Dermis microvascular lymphatic vessel endothelial cell (primary cell): Measurements from ENCODE around the gene MAPK12. TPM values are rescaled to one million over a fixed set of nuclear protein-coding genes. Genes with fewer than 3 reads are reported as not detected.
A peak's percentile ranks its signal among the peaks of the same experiment; 100 is the strongest.

Experiments
- DNase-seq, 2 donors: peaks; one replicate each; pipeline versions ENCODE4 v3.0.0 to v3.0.0-alpha.2; 2010; ENCODE audit warnings: low read depth in 2 of 2
- total RNA-seq: library from RNA; depleted of rRNA; stranded (reverse); fragments of >200 nt; gene quantifications from 2 replicates; pipeline ENCODE4 v1.2.1, GENCODE V29; 2014

MAPK12 gene
- total RNA-seq, 1 donor from 2014 or later = 40.6 TPM

- DNase-seq = no peak
These were observed 8.2 kb downstream of the MAPK12 start for GRCh38 chr22:50253046-50253915.

GRCh38 chr22:50252082-50253045 is 9.1 kb downstream of the MAPK12 start:
- DNase-seq = peak in 1 of 2 donors; percentile 74

- no peak for DNase-seq
These were observed 9.9 kb downstream of the MAPK12 start for GRCh38 chr22:50251477-50252081.

- peak in 1 of 2 donors; percentile 82 for DNase-seq
These were observed 10.7 kb downstream of the MAPK12 start, which contains the start of gene HDAC10 for GRCh38 chr22:50250555-50251476. Gene HDAC10, minus strand, starts transcription at chr22:50251265. Its CDS starts 233 bp downstream, at chr22:50251032.

- DNase-seq = no peak
These were observed 11.3 kb downstream of the MAPK12 start for GRCh38 chr22:50250249-50250554.

- DNase-seq = no peak
These were observed 11.9 kb downstream of the MAPK12 start for GRCh38 chr22:50249341-50250248.

GRCh38 chr22:50248196-50249081 is 13.0 kb downstream of the MAPK12 start:
- DNase-seq = no peak

GRCh38 chr22:50247748-50248147 is 13.7 kb downstream of the MAPK12 start:
- peak; percentile 66 to 77 for DNase-seq

GRCh38 chr22:50246242-50247175 is 15.0 kb downstream of the MAPK12 start:
- no peak for DNase-seq

- no peak for DNase-seq
These were observed 16.0 kb downstream of the MAPK12 start for GRCh38 chr22:50245214-50246072.

GRCh38 chr22:50244420-50245213 is 16.9 kb downstream of the MAPK12 start, which contains the start of gene TUBGCP6:
Gene TUBGCP6, minus strand, starts transcription at chr22:50245023. Its CDS starts 564 bp downstream, at chr22:50244459.
- DNase-seq = peak; percentile 80 to 95

GRCh38 chr22:50243685-50244419 is 17.6 kb downstream of the MAPK12 start:
- DNase-seq = peak in 1 of 2 donors; percentile 19

GRCh38 chr22:50242406-50242949 is 19.0 kb downstream of the MAPK12 start:
- DNase-seq = no peak

GRCh38 chr22:50238755-50239154 is 22.7 kb downstream of the MAPK12 start:
- DNase-seq = peak in 1 of 2 donors; percentile 19
